GM12878 (cell line): ENCODE results near the gene SMIM22.

Source experiments
- BHLHE40 ChIP-seq, 2 experiments: fragments of 450-650 bp in 1 of 2; IDR thresholded peaks; 2 replicates each; pipeline ENCODE4 v1.6.1; 2011 to 2017; ENCODE audit warnings: low read depth in 2 of 2, borderline replicate concordance in 1 of 2, improper control_type of control experiment in 1 of 2, low read length in 1 of 2, mild to moderate bottlenecking in 1 of 2
- ESRRA ChIP-seq: IDR thresholded peaks from 2 replicates; pipeline ENCODE4 v1.6.1; 2012; ENCODE audit warnings: mild to moderate bottlenecking, low read length, improper control_type of control experiment
- EZH2 ChIP-seq: IDR thresholded peaks from 2 replicates; pipeline ENCODE4 v1.6.1; 2012; ENCODE audit warnings: low read depth, mild to moderate bottlenecking, control low read depth, inconsistent platforms, low read length, borderline replicate concordance; ENCODE audit not compliant: control insufficient read depth

DNA sequence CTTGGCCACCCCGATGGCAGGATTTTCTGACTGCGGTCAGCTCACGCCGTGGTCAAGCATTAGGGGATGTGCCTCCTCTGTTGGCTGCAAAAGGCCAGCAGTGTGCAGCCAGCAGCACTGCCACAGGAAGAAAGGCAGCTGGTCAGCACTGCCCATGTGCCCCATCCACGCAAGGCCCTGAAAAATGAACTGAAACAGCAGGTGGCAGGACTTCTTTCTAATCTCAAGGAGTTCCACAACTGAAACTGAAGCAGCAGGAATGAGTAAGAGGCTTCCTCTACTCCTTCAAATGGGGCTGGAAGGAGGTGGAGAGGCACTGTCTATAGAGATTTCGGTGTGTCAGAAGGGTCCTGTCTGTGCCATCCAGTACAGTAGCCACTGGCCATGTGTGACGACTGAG lies 31.4 kb upstream of the SMIM22 start:
- no peak for TF ChIP-seq ESRRA
- TF ChIP-seq EZH2: no peak
- TF ChIP-seq BHLHE40 (IDR thresholded peaks at IDR 0.05; ENCODE audit: borderline replicate concordance in 1 of 2, low read depth in 2 of 2, low read length in 1 of 2): no peak
